ENCODE results near the gene SDK2. TPM values are rescaled to one million over a fixed set of nuclear protein-coding genes. Genes with fewer than 3 reads are reported as not detected.

Gene SDK2
- total and polyA plus RNA-seq, 2 experiments from 2014 or later: 0.74 to 5.1 TPM

GRCh38 chr17:73424571-73424970, 219.7 kb downstream of the SDK2 start (continued):
- no peak for TF ChIP-seq ETS1 (IDR thresholded peaks at IDR 0.05)
- no peak for TF ChIP-seq ZNF114 (CRISPR knock-in tag; IDR thresholded peaks at IDR 0.05)
- no peak for TF ChIP-seq CTCF (conservative IDR thresholded peaks at IDR 0.05; ENCODE audit: low read depth in 2 of 2)

GRCh38 chr17:73423806-73424205, 220.4 kb downstream of the SDK2 start:
- Histone ChIP-seq H3F3A (replicated peaks; ENCODE audit: low read depth) (no peaks in the 10 kb centered on the region), H3K9me2 (ENCODE audit: insufficient read depth) (no peaks in the 10 kb centered on the region), H2AFZ (no peak overlapping the region), H3K36me3 (ENCODE audit: insufficient read depth) (no peaks in the 10 kb centered on the region), H3K27ac (ENCODE audit: low read depth) (no peak overlapping the region), H3K4me3 (no peak overlapping the region), H3K4me2 (no peak overlapping the region), H4K20me1 (replicated peaks; ENCODE audit: insufficient read depth) (no peaks in the 10 kb centered on the region), H3K79me2 (replicated peaks; ENCODE audit: insufficient read depth) (no peaks in the 10 kb centered on the region), H3K27me3 (ENCODE audit: insufficient read depth) (no peaks in the 10 kb centered on the region), H3K4me1 (ENCODE audit: insufficient read depth) (no peaks in the 10 kb centered on the region)
- ATAC-seq: no peak
- H3K4me3 Mint-ChIP-seq: no peak overlapping the region
- H3K4me1 Mint-ChIP-seq: no peaks in the 10 kb centered on the region
- H3K27me3 Mint-ChIP-seq (ENCODE audit: insufficient read depth, low read depth, poor library complexity): peaks cover 10% of the 10 kb centered on the region
- no peak overlapping the region for H3K27ac Mint-ChIP-seq
- H3K36me3 Mint-ChIP-seq (ENCODE audit: low read depth): no peaks in the 10 kb centered on the region
- H3K9me3 Mint-ChIP-seq: no peaks in the 10 kb centered on the region; the same call in 1 of the 3 replicates
- no peak for DNase-seq (ENCODE audit: low spot score)
- TF ChIP-seq CTCF (conservative IDR thresholded peaks at IDR 0.05; ENCODE audit: low read depth in 2 of 2) (no peak), EZH2phosphoT487 (IDR thresholded peaks at IDR 0.05; ENCODE audit: unreplicated experiment) (no peak), NANOG (IDR thresholded peaks at IDR 0.05; ENCODE audit: borderline replicate concordance) (no peak), EZH2 (IDR thresholded peaks at IDR 0.05; ENCODE audit: low read depth, unreplicated experiment) (no peak), ZNF331 (CRISPR knock-in tag; IDR thresholded peaks at IDR 0.05; ENCODE audit: low read depth) (no peak), CREB1 (CRISPR knock-in tag; IDR thresholded peaks at IDR 0.05; ENCODE audit: low read depth) (no peak), ZNF462 (CRISPR knock-in tag; IDR thresholded peaks at IDR 0.05) (no peak), STAT1 (IDR thresholded peaks at IDR 0.05; ENCODE audit: unreplicated experiment) (no peak), JUNB (IDR thresholded peaks at IDR 0.05; ENCODE audit: unreplicated experiment) (no peak), ETS1 (IDR thresholded peaks at IDR 0.05) (no peak)
